ENCODE data around the gene GSTO2.

- TF ChIP-seq CTCF (IDR thresholded peaks at IDR 0.05 in 8 of 11, conservative IDR thresholded peaks at IDR 0.05 in 3 of 11) (peak in 4 of 11 experiments; percentile 25 to 49 (median 32)), POLR2A (IDR thresholded peaks at IDR 0.05) (no peak)
Observed at GRCh38 chr10:104324221-104324686, 55.3 kb downstream of the GSTO2 start.
